Lower lobe of right lung (tissue), 2 donors: ENCODE measurements around the gene ZFR2. TPM values are rescaled to one million over a fixed set of nuclear protein-coding genes. Genes with fewer than 3 reads are reported as not detected.

Source experiments
- ATAC-seq, 2 donors: fragments of 200-7000 bp; cut with Tn5 transposase; one replicate each; pipeline ENCODE4 v1.9.1; 2020 to 2022; ENCODE audit warnings: mild to moderate bottlenecking in 2 of 2, moderate library complexity in 2 of 2
- DNase-seq: peaks from one replicate; pipeline ENCODE4 v3.0.0-alpha.2; 2020
- H3K27ac ChIP-seq: fragments of 200-600 bp; one replicate; pipeline ENCODE4 v1.8.0; 2022
- H3K27me3 ChIP-seq: fragments of 200-600 bp; one replicate; pipeline ENCODE4 v1.8.0; 2022; ENCODE audit warnings: low read depth
- H3K36me3 ChIP-seq: fragments of 200-600 bp; one replicate; pipeline ENCODE4 v1.8.0; 2022; ENCODE audit warnings: mild to moderate bottlenecking
- H3K4me1 ChIP-seq: fragments of 200-600 bp; one replicate; pipeline ENCODE4 v1.8.0; 2022
- H3K4me3 ChIP-seq: fragments of 200-600 bp; one replicate; pipeline ENCODE4 v1.8.0; 2022; ENCODE audit warnings: mild to moderate bottlenecking
- H3K9me3 ChIP-seq: fragments of 200-600 bp; one replicate; pipeline ENCODE4 v1.8.0; 2022
- CTCF ChIP-seq: fragments of 200-600 bp; IDR thresholded peaks from one replicate; pipeline ENCODE4 v1.8.0; 2022; ENCODE audit warnings: antibody characterized with exemption, mild to moderate bottlenecking
- intact Hi-C: fragments of 100-400 bp; cut with DNase I; formaldehyde crosslinking; loops from one replicate; pipeline ENCODE4 v1.11.0; 2022
- total RNA-seq: library from RNA; stranded (reverse); fragmentation: NEBNext Ultra II Directional; extraction: Animal tissue kit (Norgen Biotek cat#: 25700); gene quantifications from one replicate; pipeline ENCODE4 v1.2.1, GENCODE V29; 2021
- donor health status: DM: no; HTN: yes; CAD: no; lungs with severe emphysema.

The ZFR2 gene
- total RNA-seq, 1 donor from 2014 or later = 0.41 TPM

- DNase-seq (no peak), ATAC-seq (no peak)
- Histone ChIP-seq H3K27ac (no peak overlapping the region), H3K9me3 (no peaks in the 10 kb centered on the region), H3K4me3 (no peak overlapping the region), H3K27me3 (peaks cover 25% of the 10 kb centered on the region), H3K4me1 (no peaks in the 10 kb centered on the region), H3K36me3 (no peaks in the 10 kb centered on the region)
- intact Hi-C loops = no loop called here
- no peak for TF ChIP-seq CTCF
Measured at GRCh38 chr19:3830621-3831589, 37.9 kb downstream of the ZFR2 start.

GRCh38 chr19:3827306-3827705, 41.5 kb downstream of the ZFR2 start:
- Histone ChIP-seq H3K27ac (no peak overlapping the region), H3K27me3 (peaks cover 16% of the 10 kb centered on the region), H3K36me3 (no peaks in the 10 kb centered on the region), H3K4me1 (no peaks in the 10 kb centered on the region), H3K9me3 (no peaks in the 10 kb centered on the region), H3K4me3 (no peak overlapping the region)
- no peak for ATAC-seq
- intact Hi-C loops = no loop called here
- DNase-seq = no peak
- TF ChIP-seq CTCF = no peak

- H3K27ac ChIP-seq = no peak overlapping the region
- H3K36me3 ChIP-seq = no peaks in the 10 kb centered on the region
- H3K9me3 ChIP-seq = no peaks in the 10 kb centered on the region
- ATAC-seq (no peak), DNase-seq (no peak)
- intact Hi-C loops = no loop called here
- no peak overlapping the region for H3K4me3 ChIP-seq
- peaks cover 12% of the 10 kb centered on the region for H3K27me3 ChIP-seq
- H3K4me1 ChIP-seq = no peaks in the 10 kb centered on the region
- TF ChIP-seq CTCF = no peak
Measured at GRCh38 chr19:3826163-3826562, 42.7 kb downstream of the ZFR2 start.

GRCh38 chr19:3825286-3825956, 43.4 kb downstream of the ZFR2 start:
- H3K4me1 ChIP-seq = no peaks in the 10 kb centered on the region
- H3K4me3 ChIP-seq = no peak overlapping the region
- ATAC-seq = no peak
- H3K27me3 ChIP-seq = peaks cover 10% of the 10 kb centered on the region
- no peak overlapping the region for H3K27ac ChIP-seq
- no peaks in the 10 kb centered on the region for H3K36me3 ChIP-seq
- no peaks in the 10 kb centered on the region for H3K9me3 ChIP-seq
- no peak for TF ChIP-seq CTCF
- no peak for DNase-seq
- intact Hi-C loops = no loop called here

- DNase-seq = no peak
- no peak for TF ChIP-seq CTCF
- Histone ChIP-seq H3K27me3 (peaks cover 6% of the 10 kb centered on the region), H3K4me1 (peaks cover 9% of the 10 kb centered on the region), H3K36me3 (no peaks in the 10 kb centered on the region), H3K27ac (no peak overlapping the region), H3K4me3 (no peak overlapping the region), H3K9me3 (no peaks in the 10 kb centered on the region)
- no peak for ATAC-seq
- intact Hi-C loops = no loop called here
Measured at GRCh38 chr19:3823350-3823713, 45.5 kb downstream of the ZFR2 start.
